ENCODE results near the gene KCNJ3. TPM values are rescaled to one million over a fixed set of nuclear protein-coding genes. Genes with fewer than 3 reads are reported as not detected.

Gene KCNJ3
- total RNA-seq, 1 experiment from 2014 or later, result not detected

- no peaks in the 10 kb centered on the region for H3K9me2 ChIP-seq (replicated peaks; ENCODE audit: insufficient read depth, low read length)
- H4K20me1 ChIP-seq (ENCODE audit: insufficient read depth, low read depth, low read length), result no peaks in the 10 kb centered on the region
- no peak overlapping the region for H3K4me2 ChIP-seq (ENCODE audit: low read depth, low read length, poor library complexity, severe bottlenecking)
- peaks cover 22% of the 10 kb centered on the region for H3K9me3 ChIP-seq (ENCODE audit: low read length)
- no peaks in the 10 kb centered on the region for H3K4me1 ChIP-seq (ENCODE audit: low read length)
- no peaks in the 10 kb centered on the region for H3K79me2 ChIP-seq (ENCODE audit: low read length)
- H3K9ac ChIP-seq (ENCODE audit: low read length), result no peak overlapping the region
- no peaks in the 10 kb centered on the region for H3K36me3 ChIP-seq (ENCODE audit: insufficient read depth, low read length)
- DNase-seq, result no peak
- no peaks in the 10 kb centered on the region for H3K27me3 ChIP-seq (ENCODE audit: low read length)
- H3K27ac ChIP-seq (ENCODE audit: low read length), result no peak overlapping the region
- H2AFZ ChIP-seq (ENCODE audit: low read length), result no peak overlapping the region
- no peak overlapping the region for H3K4me3 ChIP-seq (ENCODE audit: low read length)
These were observed 177.5 kb downstream of the KCNJ3 start for GRCh38 chr2:154875999-154876398.

GRCh38 chr2:154882725-154883124 is 184.2 kb downstream of the KCNJ3 start:
- Histone ChIP-seq H3K36me3 (ENCODE audit: insufficient read depth, low read length) (no peaks in the 10 kb centered on the region), H3K4me3 (ENCODE audit: low read length) (no peak overlapping the region)

GRCh38 chr2:154886316-154886715 is 187.8 kb downstream of the KCNJ3 start:
- Histone ChIP-seq H3K79me2 (ENCODE audit: low read length) (no peaks in the 10 kb centered on the region), H3K4me3 (ENCODE audit: low read length) (no peak overlapping the region)

More at GRCh38 chr2:154882725-154883124, 184.2 kb downstream of the KCNJ3 start:
- Histone ChIP-seq H3K9me3 (ENCODE audit: low read length) (peaks cover 51% of the 10 kb centered on the region), H3K79me2 (ENCODE audit: low read length) (no peaks in the 10 kb centered on the region), H3K4me2 (ENCODE audit: low read depth, low read length, poor library complexity, severe bottlenecking) (no peak overlapping the region), H3K9me2 (replicated peaks; ENCODE audit: insufficient read depth, low read length) (no peaks in the 10 kb centered on the region), H4K20me1 (ENCODE audit: insufficient read depth, low read depth, low read length) (no peaks in the 10 kb centered on the region), H3K27me3 (ENCODE audit: low read length) (no peaks in the 10 kb centered on the region), H2AFZ (ENCODE audit: low read length) (no peak overlapping the region), H3K9ac (ENCODE audit: low read length) (no peak overlapping the region), H3K27ac (ENCODE audit: low read length) (no peak overlapping the region), H3K4me1 (ENCODE audit: low read length) (no peaks in the 10 kb centered on the region)
- no peak for DNase-seq

GRCh38 chr2:154898269-154898668 is 199.8 kb downstream of the KCNJ3 start:
- Histone ChIP-seq H3K79me2 (ENCODE audit: low read length) (no peaks in the 10 kb centered on the region), H3K27ac (ENCODE audit: low read length) (no peak overlapping the region), H3K4me2 (ENCODE audit: low read depth, low read length, poor library complexity, severe bottlenecking) (no peak overlapping the region)

More at GRCh38 chr2:154886316-154886715, 187.8 kb downstream of the KCNJ3 start:
- H3K27me3 ChIP-seq (ENCODE audit: low read length), result no peaks in the 10 kb centered on the region
- DNase-seq, result no peak
- no peak overlapping the region for H2AFZ ChIP-seq (ENCODE audit: low read length)
- H4K20me1 ChIP-seq (ENCODE audit: insufficient read depth, low read depth, low read length), result no peaks in the 10 kb centered on the region
- H3K9ac ChIP-seq (ENCODE audit: low read length), result no peak overlapping the region
- no peak overlapping the region for H3K27ac ChIP-seq (ENCODE audit: low read length)
- H3K36me3 ChIP-seq (ENCODE audit: insufficient read depth, low read length), result no peaks in the 10 kb centered on the region
- no peak overlapping the region for H3K4me2 ChIP-seq (ENCODE audit: low read depth, low read length, poor library complexity, severe bottlenecking)
- no peaks in the 10 kb centered on the region for H3K4me1 ChIP-seq (ENCODE audit: low read length)
- H3K9me3 ChIP-seq (ENCODE audit: low read length), result peaks cover 49% of the 10 kb centered on the region
- no peaks in the 10 kb centered on the region for H3K9me2 ChIP-seq (replicated peaks; ENCODE audit: insufficient read depth, low read length)

DNA sequence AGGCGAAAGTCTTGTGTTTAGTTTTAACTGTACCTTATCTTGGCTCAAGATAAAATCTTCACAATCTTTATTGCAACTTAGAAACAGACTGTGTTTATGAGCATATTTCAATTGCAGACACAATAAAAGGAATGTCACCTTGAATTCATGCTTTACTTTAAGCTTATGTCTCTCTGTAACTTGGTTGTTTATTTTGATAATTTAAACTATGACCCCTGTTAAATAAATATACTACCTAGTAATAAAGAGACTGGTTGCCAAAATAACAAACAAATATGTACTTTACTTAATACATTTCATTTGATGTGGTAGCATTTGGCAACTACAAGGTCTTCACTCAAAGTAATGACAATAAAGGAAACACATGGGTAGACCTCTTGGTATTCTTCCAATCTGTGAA is 202.6 kb downstream of the KCNJ3 start:
- Histone ChIP-seq H3K4me1 (ENCODE audit: low read length) (no peaks in the 10 kb centered on the region), H3K4me3 (ENCODE audit: low read length) (no peak overlapping the region), H4K20me1 (ENCODE audit: insufficient read depth, low read depth, low read length) (no peaks in the 10 kb centered on the region), H3K9me2 (replicated peaks; ENCODE audit: insufficient read depth, low read length) (no peaks in the 10 kb centered on the region), H3K79me2 (ENCODE audit: low read length) (no peaks in the 10 kb centered on the region), H3K36me3 (ENCODE audit: insufficient read depth, low read length) (no peaks in the 10 kb centered on the region), H3K9me3 (ENCODE audit: low read length) (peaks cover 18% of the 10 kb centered on the region), H3K27ac (ENCODE audit: low read length) (no peak overlapping the region), H3K9ac (ENCODE audit: low read length) (no peak overlapping the region), H2AFZ (ENCODE audit: low read length) (no peak overlapping the region), H3K27me3 (ENCODE audit: low read length) (no peaks in the 10 kb centered on the region), H3K4me2 (ENCODE audit: low read depth, low read length, poor library complexity, severe bottlenecking) (no peak overlapping the region)
- no peak for DNase-seq

More at GRCh38 chr2:154898269-154898668, 199.8 kb downstream of the KCNJ3 start:
- Histone ChIP-seq H4K20me1 (ENCODE audit: insufficient read depth, low read depth, low read length) (no peaks in the 10 kb centered on the region), H3K9me3 (ENCODE audit: low read length) (peaks cover 24% of the 10 kb centered on the region), H3K4me1 (ENCODE audit: low read length) (no peaks in the 10 kb centered on the region), H2AFZ (ENCODE audit: low read length) (no peak overlapping the region), H3K9me2 (replicated peaks; ENCODE audit: insufficient read depth, low read length) (no peaks in the 10 kb centered on the region), H3K4me3 (ENCODE audit: low read length) (no peak overlapping the region), H3K27me3 (ENCODE audit: low read length) (no peaks in the 10 kb centered on the region), H3K36me3 (ENCODE audit: insufficient read depth, low read length) (no peaks in the 10 kb centered on the region), H3K9ac (ENCODE audit: low read length) (no peak overlapping the region)
- DNase-seq, result no peak
